GM10248 (cell line): ENCODE results near the gene IPP.

ENCODE experiments used
- CTCF ChIA-PET: fragments of 300-600 bp; sonication (Branson Sonifier 250); formaldehyde crosslinking; extraction: SDS; loops from one replicate; lab custom pipeline; 2021; ENCODE audit warnings: antibody characterized with exemption; lab: Yijun Ruan, JAX
- POLR2A ChIA-PET: fragments of 350-650 bp; sonication (Branson Sonifier 250); formaldehyde crosslinking; extraction: SDS; loops from one replicate; lab custom pipeline; 2020; ENCODE audit warnings: antibody characterized with exemption; lab: Yijun Ruan, JAX
- DNase-seq: peaks from one replicate; pipeline ENCODE4 v3.0.0; 2012; ENCODE audit errors: extremely low spot score
- TF ChIP-seq, protein P1 (sequence below): IDR thresholded peaks from 2 replicates; pipeline ENCODE4 v1.5.1; 2012; ENCODE audit warnings: mild to moderate bottlenecking, low read depth; ENCODE audit errors: extremely low read depth, missing control alignments, control extremely low read depth

The IPP gene

DNA sequence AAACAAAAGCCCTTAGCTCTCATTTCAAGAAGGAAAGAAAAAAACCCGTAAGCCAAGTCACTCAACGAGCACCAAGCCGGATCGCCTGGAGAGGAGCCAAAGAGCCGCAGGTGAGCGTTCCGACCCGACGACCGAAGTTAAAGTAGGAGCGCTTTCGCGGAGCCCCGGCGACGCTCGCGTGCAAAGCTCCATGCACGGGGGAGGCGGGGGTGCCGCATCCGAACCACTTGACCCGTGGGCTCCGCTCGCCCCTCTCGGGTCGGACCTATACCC lies 64.5 kb downstream of the IPP start:
- ChIA-PET POLR2A (interaction anchor here (0.5 to 2.3 kb wide), 6 partner anchors 9 to 447 kb away, joined by 3 to 13 read pairs (median 6); partner anchors contain the start of genes NASP, PIK3R3 and PRDX1), CTCF (interaction anchor here (1.1 to 1.4 kb wide), 3 partner anchors 12 to 174 kb away, joined by 3 to 7 read pairs (median 5); no protein-coding TSS in a partner anchor)
- TF ChIP-seq, protein P1, sequence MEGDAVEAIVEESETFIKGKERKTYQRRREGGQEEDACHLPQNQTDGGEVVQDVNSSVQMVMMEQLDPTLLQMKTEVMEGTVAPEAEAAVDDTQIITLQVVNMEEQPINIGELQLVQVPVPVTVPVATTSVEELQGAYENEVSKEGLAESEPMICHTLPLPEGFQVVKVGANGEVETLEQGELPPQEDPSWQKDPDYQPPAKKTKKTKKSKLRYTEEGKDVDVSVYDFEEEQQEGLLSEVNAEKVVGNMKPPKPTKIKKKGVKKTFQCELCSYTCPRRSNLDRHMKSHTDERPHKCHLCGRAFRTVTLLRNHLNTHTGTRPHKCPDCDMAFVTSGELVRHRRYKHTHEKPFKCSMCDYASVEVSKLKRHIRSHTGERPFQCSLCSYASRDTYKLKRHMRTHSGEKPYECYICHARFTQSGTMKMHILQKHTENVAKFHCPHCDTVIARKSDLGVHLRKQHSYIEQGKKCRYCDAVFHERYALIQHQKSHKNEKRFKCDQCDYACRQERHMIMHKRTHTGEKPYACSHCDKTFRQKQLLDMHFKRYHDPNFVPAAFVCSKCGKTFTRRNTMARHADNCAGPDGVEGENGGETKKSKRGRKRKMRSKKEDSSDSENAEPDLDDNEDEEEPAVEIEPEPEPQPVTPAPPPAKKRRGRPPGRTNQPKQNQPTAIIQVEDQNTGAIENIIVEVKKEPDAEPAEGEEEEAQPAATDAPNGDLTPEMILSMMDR, result no peak
- DNase-seq, result peak; percentile 30

DNA sequence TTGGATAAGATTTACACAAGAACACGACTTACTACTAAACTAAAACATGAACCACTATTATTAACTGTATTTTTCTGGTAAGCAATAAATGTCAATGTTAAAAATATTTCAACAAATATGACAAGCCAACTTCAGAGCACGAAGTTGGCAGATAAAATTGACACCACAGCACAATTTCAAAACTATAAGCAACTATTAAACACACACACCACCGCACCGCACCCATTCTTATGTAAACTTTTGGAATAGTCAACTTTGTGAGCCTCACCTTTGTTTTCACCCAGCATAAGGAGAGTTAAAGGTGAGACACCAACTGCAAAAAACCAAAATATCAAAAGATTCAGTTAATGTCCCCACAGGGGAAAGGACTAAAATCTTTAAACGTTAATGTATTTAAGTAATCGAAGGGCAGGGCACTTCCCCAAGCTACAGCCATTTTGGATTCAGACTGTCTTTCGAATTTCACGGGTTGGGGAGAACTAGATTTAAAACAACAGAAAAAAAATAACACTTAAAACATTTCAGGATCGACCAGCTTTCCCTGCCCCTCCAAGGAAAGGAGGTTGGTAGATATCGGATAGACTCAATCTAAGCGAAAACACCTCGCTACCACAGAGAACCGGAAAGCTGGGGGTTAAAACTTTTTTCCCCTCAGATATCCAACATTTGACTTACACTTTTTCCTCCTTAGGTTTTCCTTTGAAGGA lies 65.0 kb downstream of the IPP start:
- POLR2A ChIA-PET, result interaction anchor here (0.6 to 2.3 kb wide), 4 partner anchors 8 to 263 kb away, joined by 3 to 13 read pairs (median 10); partner anchors contain the start of genes NASP and PRDX1
- peak; percentile 15 for DNase-seq
- TF ChIP-seq, protein P1, result no peak
- CTCF ChIA-PET, result interaction anchor here (1.1 to 1.4 kb wide), 3 partner anchors 11 to 173 kb away, joined by 3 to 7 read pairs (median 5); no protein-coding TSS in a partner anchor

- ChIA-PET CTCF (no interaction called here), POLR2A (no interaction called here)
- DNase-seq, result no peak
- TF ChIP-seq, protein P1, result no peak
These were observed 66.1 kb downstream of the IPP start for GRCh38 chr1:45684402-45684801.

- TF ChIP-seq, protein P1, result no peak
- DNase-seq, result no peak
- CTCF ChIA-PET, result interaction anchor here (1.5 kb wide), 1 partner anchor 14 kb away, joined by 4 read pairs; no protein-coding TSS in a partner anchor
- POLR2A ChIA-PET, result no interaction called here
These were observed 67.5 kb downstream of the IPP start for GRCh38 chr1:45682942-45683341.

GRCh38 chr1:45679123-45679522 lies 71.3 kb downstream of the IPP start:
- ChIA-PET POLR2A (interaction anchor here (0.6 kb wide), 1 partner anchor 57 kb away, joined by 10 read pairs; no protein-coding TSS in a partner anchor), CTCF (interaction anchor here (1.2 to 1.9 kb wide), 2 partner anchors 9 to 19 kb away, joined by 4 read pairs; partner anchors contain the start of gene TMEM69)
- DNase-seq, result no peak
- TF ChIP-seq, protein P1, result no peak

GRCh38 chr1:45678489-45678888 lies 72.0 kb downstream of the IPP start:
- CTCF ChIA-PET, result interaction anchor here (1.2 to 1.9 kb wide), 2 partner anchors 10 to 18 kb away, joined by 4 read pairs; partner anchors contain the start of gene TMEM69
- POLR2A ChIA-PET, result interaction anchor here (0.6 kb wide), 2 partner anchors 57 to 104 kb away, joined by 5 to 10 read pairs; no protein-coding TSS in a partner anchor

More at GRCh38 chr1:45678489-45678888, 72.0 kb downstream of the IPP start:
- TF ChIP-seq, protein P1, result no peak
- DNase-seq, result no peak
